Measurements from ENCODE around the gene MLXIP.
"Not testable (repeated sequence)": the region's sequence is repeated elsewhere in the genome, so short reads cannot be mapped to it uniquely, and the experiment has no call there.

Gene MLXIP

GRCh38 chr12:122054842-122055520 is 23.6 kb upstream of the MLXIP start:
- DNase-seq = no peak

- DNase-seq = not testable (repeated sequence)
Observed at GRCh38 chr12:122056406-122056805, 22.1 kb upstream of the MLXIP start.

- DNase-seq = no peak
Observed at GRCh38 chr12:122057007-122057735, 21.4 kb upstream of the MLXIP start.

- DNase-seq = no peak
Observed at GRCh38 chr12:122057769-122058168, 20.8 kb upstream of the MLXIP start.

- no peak for DNase-seq
Observed at GRCh38 chr12:122058549-122059149, 19.9 kb upstream of the MLXIP start.

- DNase-seq = no peak
Observed at GRCh38 chr12:122059203-122059960, 19.2 kb upstream of the MLXIP start.

GRCh38 chr12:122060081-122060501 is 18.5 kb upstream of the MLXIP start:
- no peak for DNase-seq

- no peak for DNase-seq
Observed at GRCh38 chr12:122061253-122061652, 17.3 kb upstream of the MLXIP start.

GRCh38 chr12:122062832-122063693 is 15.5 kb upstream of the MLXIP start:
- no peak for DNase-seq

- DNase-seq = no peak
Observed at GRCh38 chr12:122063694-122064024, 14.9 kb upstream of the MLXIP start.

GRCh38 chr12:122064025-122064777 is 14.4 kb upstream of the MLXIP start:
- DNase-seq = peak; percentile 51

- peak; percentile 77 for DNase-seq
Observed at GRCh38 chr12:122064780-122065588, 13.6 kb upstream of the MLXIP start.

- no peak for DNase-seq
Observed at GRCh38 chr12:122067548-122067947, 11.0 kb upstream of the MLXIP start.

GRCh38 chr12:122067966-122068365 is 10.6 kb upstream of the MLXIP start:
- no peak for DNase-seq

GRCh38 chr12:122072031-122072970 is 6.3 kb upstream of the MLXIP start:
- DNase-seq = no peak

- DNase-seq = no peak
Observed at GRCh38 chr12:122073815-122074214, 4.7 kb upstream of the MLXIP start.

GRCh38 chr12:122076743-122077495 is 1.6 kb upstream of the MLXIP start:
- no peak for DNase-seq

- DNase-seq = no peak
Observed at GRCh38 chr12:122079033-122079531, 526 bp downstream of the MLXIP start.

Data from NCI-H2107 (cell line).